ENCODE data around the gene ORC5.

The ORC5 gene

GRCh38 chr7:104096683-104097082 is 111.1 kb downstream of the ORC5 start:
- no peak for TF ChIP-seq CTCF (IDR thresholded peaks at IDR 0.05; ENCODE audit: low read depth, low read length, missing control alignments)
- H3K4me3 ChIP-seq (ENCODE audit: low read depth, low read length), result no peak overlapping the region
- no peak for DNase-seq (ENCODE audit: low read depth)

- DNase-seq (ENCODE audit: low read depth), result no peak
- TF ChIP-seq CTCF (IDR thresholded peaks at IDR 0.05; ENCODE audit: low read depth, low read length, missing control alignments), result no peak
- H3K4me3 ChIP-seq (ENCODE audit: low read depth, low read length), result no peak overlapping the region
These were observed 114.7 kb downstream of the ORC5 start for GRCh38 chr7:104093127-104093526.

GRCh38 chr7:104091242-104091641 is 116.6 kb downstream of the ORC5 start:
- DNase-seq (ENCODE audit: low read depth), result no peak

GRCh38 chr7:104089612-104090011 is 118.2 kb downstream of the ORC5 start:
- no peak for TF ChIP-seq CTCF (IDR thresholded peaks at IDR 0.05; ENCODE audit: low read depth, low read length, missing control alignments)
- no peak for DNase-seq (ENCODE audit: low read depth)
- H3K4me3 ChIP-seq (ENCODE audit: low read depth, low read length), result no peak overlapping the region

More at GRCh38 chr7:104091242-104091641, 116.6 kb downstream of the ORC5 start:
- no peak for TF ChIP-seq CTCF (IDR thresholded peaks at IDR 0.05; ENCODE audit: low read depth, low read length, missing control alignments)
- H3K4me3 ChIP-seq (ENCODE audit: low read depth, low read length), result no peak overlapping the region

GRCh38 chr7:104089061-104089460 is 118.8 kb downstream of the ORC5 start:
- H3K4me3 ChIP-seq (ENCODE audit: low read depth, low read length), result no peak overlapping the region
- TF ChIP-seq CTCF (IDR thresholded peaks at IDR 0.05; ENCODE audit: low read depth, low read length, missing control alignments), result no peak
- DNase-seq (ENCODE audit: low read depth), result no peak

Data from GM12864 (cell line).